Nasal cavity respiratory epithelium epithelial cell of viscerocranial mucosa (primary cell): Measurements from ENCODE around the gene KRTAP3-2. TPM values are rescaled to one million over a fixed set of nuclear protein-coding genes. Genes with fewer than 3 reads are reported as not detected.

ENCODE experiments used
- total RNA-seq: library from RNA; depleted of rRNA; stranded (reverse); fragments of >200 nt; gene quantifications from 2 replicates; pipeline ENCODE4 v1.2.3, GENCODE V29; 2014

Gene KRTAP3-2
- total RNA-seq, result not detected in 2 replicates

GRCh38 chr17:40999563-40999962 lies at the start of gene KRTAP3-2:
Gene KRTAP3-2 (minus strand): TSS chr17:40999906. CDS start chr17:40999853, 53 bp downstream.

GRCh38 chr17:41046735-41047465 lies 47.2 kb upstream of the KRTAP3-2 start, which contains the start of gene KRTAP2-1:
Gene KRTAP2-1 (minus strand): TSS chr17:41047316. CDS start chr17:41047267, 49 bp downstream.

GRCh38 chr17:41040783-41041571 lies 41.3 kb upstream of the KRTAP3-2 start, which contains the start of gene KRTAP1-1:
Gene KRTAP1-1 (minus strand): TSS chr17:41041450. CDS start chr17:41041397, 53 bp downstream.

GRCh38 chr17:41034346-41034935 lies 34.7 kb upstream of the KRTAP3-2 start, which contains the start of gene KRTAP1-3:
Gene KRTAP1-3 (minus strand): TSS chr17:41034874. CDS start chr17:41034821, 53 bp downstream.

GRCh38 chr17:41029633-41030245 lies 30.0 kb upstream of the KRTAP3-2 start, which contains the start of gene KRTAP1-4:
Gene KRTAP1-4 (minus strand): TSS chr17:41030195. CDS start chr17:41030078, 117 bp downstream.

GRCh38 chr17:41026715-41027471 lies 27.2 kb upstream of the KRTAP3-2 start, which contains the start of gene KRTAP1-5:
Gene KRTAP1-5 (minus strand): TSS chr17:41027208. CDS start chr17:41027155, 53 bp downstream.

GRCh38 chr17:41008811-41009210 lies 9.1 kb upstream of the KRTAP3-2 start, which contains the start of gene KRTAP3-1:
Gene KRTAP3-1 (minus strand): TSS chr17:41009128. CDS start chr17:41009074, 54 bp downstream.

GRCh38 chr17:40993839-40994238 lies 5.9 kb downstream of the KRTAP3-2 start, which contains the start of gene KRTAP3-3:
Gene KRTAP3-3 (minus strand): TSS chr17:40994164. CDS start chr17:40994097, 67 bp downstream.

GRCh38 chr17:40984226-40984625 lies 15.5 kb downstream of the KRTAP3-2 start, which contains the start of gene KRT40:
Gene KRT40 (minus strand): TSS chr17:40984326. CDS start chr17:40984273, 53 bp downstream.

GRCh38 chr17:40966848-40967247 lies 32.9 kb downstream of the KRTAP3-2 start, which contains the start of gene KRT39:
Gene KRT39 (minus strand): TSS chr17:40966948. CDS start chr17:40966856, 92 bp downstream.

Other genes with a start within 250 kb of the KRTAP3-2 start
- not detected in 2 replicates for gene KRT25, start 244.6 kb downstream of the KRTAP3-2 start, total RNA-seq
- gene KRT26, start 227.7 kb downstream of the KRTAP3-2 start, total RNA-seq, result not detected in 2 replicates
- gene KRT27, start 217.4 kb downstream of the KRTAP3-2 start, total RNA-seq, result not detected in 2 replicates
- gene KRT28, start 199.9 kb downstream of the KRTAP3-2 start, total RNA-seq, result not detected in 2 replicates
- gene KRT10, start 177.3 kb downstream of the KRTAP3-2 start, total RNA-seq, result 5.9 and 8.5 TPM in 2 replicates
- not detected in 2 replicates for gene KRT12, start 132.7 kb downstream of the KRTAP3-2 start, total RNA-seq
- not detected in 2 replicates for gene KRT20, start 114.7 kb downstream of the KRTAP3-2 start, total RNA-seq
- 27.3 and 86.5 TPM in 2 replicates for gene KRT23, start 62.3 kb downstream of the KRTAP3-2 start, total RNA-seq
- gene KRT39, start 33.0 kb downstream of the KRTAP3-2 start, total RNA-seq, result 0.28 TPM in 1 of 2 replicates, not detected in the other
- 0.36 TPM in 1 of 2 replicates, not detected in the other for gene KRT40, start 15.6 kb downstream of the KRTAP3-2 start, total RNA-seq
- not detected in 2 replicates for gene KRTAP3-3, start 5.7 kb downstream of the KRTAP3-2 start, total RNA-seq
- gene KRTAP3-1, start 9.2 kb upstream of the KRTAP3-2 start, total RNA-seq, result not detected in 2 replicates
- not detected in 2 replicates for gene KRTAP1-5, start 27.3 kb upstream of the KRTAP3-2 start, total RNA-seq
- not detected in 2 replicates for gene KRTAP1-4, start 30.3 kb upstream of the KRTAP3-2 start, total RNA-seq
- not detected in 2 replicates for gene KRTAP1-3, start 35.0 kb upstream of the KRTAP3-2 start, total RNA-seq
- not detected in 2 replicates for gene KRTAP1-1, start 41.5 kb upstream of the KRTAP3-2 start, total RNA-seq
- gene KRTAP2-1, start 47.4 kb upstream of the KRTAP3-2 start, total RNA-seq, result not detected in 2 replicates
- not detected in 2 replicates for gene KRTAP2-2, start 55.3 kb upstream of the KRTAP3-2 start, total RNA-seq
- 0.93 TPM in 1 of 2 replicates, not detected in the other for gene KRTAP2-3, start 60.2 kb upstream of the KRTAP3-2 start, total RNA-seq
- not detected in 2 replicates for gene KRTAP2-4, start 66.0 kb upstream of the KRTAP3-2 start, total RNA-seq
- gene KRTAP4-7, start 84.2 kb upstream of the KRTAP3-2 start, total RNA-seq, result not detected in 2 replicates
- gene KRTAP4-8, start 98.2 kb upstream of the KRTAP3-2 start, total RNA-seq, result not detected in 2 replicates
- gene KRTAP4-16, start 102.3 kb upstream of the KRTAP3-2 start, total RNA-seq, result not detected in 2 replicates
- gene KRTAP4-9, start 105.5 kb upstream of the KRTAP3-2 start, total RNA-seq, result not detected in 2 replicates
- gene KRTAP4-11, start 118.5 kb upstream of the KRTAP3-2 start, total RNA-seq, result not detected in 2 replicates
- gene KRTAP4-12, start 124.3 kb upstream of the KRTAP3-2 start, total RNA-seq, result not detected in 2 replicates
- gene KRTAP4-6, start 140.6 kb upstream of the KRTAP3-2 start, total RNA-seq, result not detected in 2 replicates
- gene KRTAP4-5, start 149.9 kb upstream of the KRTAP3-2 start, total RNA-seq, result not detected in 2 replicates
- not detected in 2 replicates for gene KRTAP4-4, start 160.8 kb upstream of the KRTAP3-2 start, total RNA-seq
- gene KRTAP4-3, start 168.3 kb upstream of the KRTAP3-2 start, total RNA-seq, result not detected in 2 replicates
- gene KRTAP4-2, start 178.3 kb upstream of the KRTAP3-2 start, total RNA-seq, result not detected in 2 replicates
- not detected in 2 replicates for gene KRTAP4-1, start 185.0 kb upstream of the KRTAP3-2 start, total RNA-seq
- not detected in 2 replicates for gene KRTAP9-1, start 190.0 kb upstream of the KRTAP3-2 start, total RNA-seq
- not detected in 2 replicates for gene KRTAP9-2, start 226.7 kb upstream of the KRTAP3-2 start, total RNA-seq
- not detected in 2 replicates for gene KRTAP9-3, start 232.5 kb upstream of the KRTAP3-2 start, total RNA-seq
- not detected in 2 replicates for gene KRTAP9-8, start 238.1 kb upstream of the KRTAP3-2 start, total RNA-seq
- gene KRTAP9-4, start 249.8 kb upstream of the KRTAP3-2 start, total RNA-seq, result not detected in 2 replicates